T-cell (primary cell): ENCODE results near the gene ANO9. TPM values are rescaled to one million over a fixed set of nuclear protein-coding genes. Genes with fewer than 3 reads are reported as not detected.
A peak's percentile ranks its signal among the peaks of the same experiment; 100 is the strongest.

Experiments
- ATAC-seq, 4 experiments: fragments of 200-7000 bp in 3 of 4; fragments of 150-1000 bp in 1 of 4; cut with Tn5 transposase; replicated peaks in 1 of 4; 1 replicate in 3 of 4; 2 replicates in 1 of 4; pipeline ENCODE4 v1.10.0; 2021; ENCODE audit warnings: moderate library complexity in 3 of 4, mild to moderate bottlenecking in 2 of 4, moderate number of reproducible peaks in 1 of 4
- CTCF ChIA-PET, 2 donors: fragments of 300-600 bp; sonication (Branson Sonifier 250); formaldehyde crosslinking; loops; one replicate each; lab custom pipeline; 2022; ENCODE audit warnings: antibody characterized with exemption in 2 of 2; lab: Charles Lee
- POLR2A ChIA-PET, 2 donors: fragments of 300-600 bp; sonication (Branson Sonifier 250); formaldehyde crosslinking; loops; one replicate each; lab custom pipeline; 2022; ENCODE audit warnings: antibody characterized with exemption in 2 of 2; lab: Charles Lee
- DNase-seq, 35 experiments: peaks; one replicate each; pipeline versions ENCODE4 v3.0.0 to v3.0.0-alpha.2; 2013 to 2023
- H3K27ac ChIP-seq: one replicate; pipeline ENCODE4 v1.5.1; 2013; ENCODE audit warnings: low read length
- H3K27me3 ChIP-seq, 2 experiments: replicated peaks in 1 of 2; 1 replicate in 1 of 2; 2 replicates in 1 of 2; pipeline versions ENCODE4 v1.6.1 to v1.7.0; 2013; ENCODE audit warnings: low read length in 1 of 2, mixed read lengths in 1 of 2; ENCODE audit not compliant: control insufficient read depth in 2 of 2, insufficient read depth in 2 of 2; ENCODE audit errors: extremely low read depth in 1 of 2
- H3K36me3 ChIP-seq, 2 donors: 1 replicate in 1 of 2; 2 replicates in 1 of 2; pipeline versions ENCODE4 v1.6.1 to v1.7.0; 2013; ENCODE audit warnings: low read length in 1 of 2; ENCODE audit not compliant: control insufficient read depth in 2 of 2, insufficient read depth in 1 of 2; ENCODE audit errors: extremely low read depth in 1 of 2
- H3K4me1 ChIP-seq, 2 experiments: 1 replicate in 1 of 2; 2 replicates in 1 of 2; pipeline versions ENCODE4 v1.6.1 to v1.7.0; 2013; ENCODE audit warnings: low read length in 2 of 2, mixed read lengths in 1 of 2; ENCODE audit not compliant: insufficient read depth in 2 of 2, control insufficient read depth in 1 of 2; ENCODE audit errors: extremely low read depth in 1 of 2
- H3K4me3 ChIP-seq, 2 donors: 1 replicate in 1 of 2; 2 replicates in 1 of 2; pipeline versions ENCODE4 v1.5.1 to v1.7.0; 2013; ENCODE audit warnings: mild to moderate bottlenecking in 2 of 2, low read length in 1 of 2, moderate library complexity in 1 of 2; ENCODE audit not compliant: control insufficient read depth in 1 of 2; ENCODE audit errors: extremely low read depth in 1 of 2
- H3K9me3 ChIP-seq: 2 replicates; pipeline ENCODE4 v1.7.0; 2013
- H3K27ac Mint-ChIP-seq, 2 donors: one replicate each; pipeline ENCODE4 v1.8.0; 2020 to 2021; ENCODE audit warnings: mild to moderate bottlenecking in 2 of 2, mixed read lengths in 2 of 2
- H3K27me3 Mint-ChIP-seq, 2 donors: one replicate each; pipeline ENCODE4 v1.8.0; 2021 to 2022; ENCODE audit warnings: mixed read lengths in 2 of 2
- H3K36me3 Mint-ChIP-seq: one replicate; pipeline ENCODE4 v1.8.0; 2021; ENCODE audit warnings: mixed read lengths
- H3K4me1 Mint-ChIP-seq, 3 donors: one replicate each; pipeline ENCODE4 v1.8.0; 2020 to 2022; ENCODE audit warnings: mixed read lengths in 3 of 3, mild to moderate bottlenecking in 1 of 3
- H3K4me3 Mint-ChIP-seq, 3 donors: one replicate each; pipeline ENCODE4 v1.8.0; 2020 to 2022; ENCODE audit warnings: mild to moderate bottlenecking in 3 of 3, mixed read lengths in 3 of 3, moderate library complexity in 3 of 3
- H3K9me3 Mint-ChIP-seq, 3 donors: one replicate each; pipeline ENCODE4 v1.8.0; 2020 to 2022; ENCODE audit warnings: mixed read lengths in 3 of 3
- WGBS: methylation state at CpG from one replicate; pipeline ENCODE4 v1.1.5; 2013; ENCODE audit warnings: missing lambda C conversion rate; ENCODE audit not compliant: insufficient coverage; 5-methylcytosine and 5-hydroxymethylcytosine counted together
- total RNA-seq, 35 experiments: library from RNA in 6 of 35; stranded (reverse) in 6 of 35; fragments of 120-200 nt in 1 of 35; gene quantifications; one replicate each; pipeline versions ENCODE4 v1.2.1 to v1.2.4 and lab custom pipeline; 2013 to 2026

The ANO9 gene
- total RNA-seq, 5 donors from 2014 or later (not counting 1 experiment from before 2014, with no cell fraction given) = 103 to 128 (median 120) TPM

GRCh38 chr11:449889-450808 lies 8.3 kb upstream of the ANO9 start, which contains the start of gene PTDSS2:
PTDSS2 (plus strand) TSS chr11:450279; CDS start chr11:450456, 177 bp downstream.
- ChIA-PET CTCF (interaction anchor here (0.6 to 4.1 kb wide), 8 partner anchors 36 to 199 kb away, joined by 3 to 38 read pairs (median 5); partner anchors contain the start of gene SIGIRR (in 1 of the 2)), POLR2A (interaction anchor here in 1 of 2 donors (2.8 kb wide), 1 partner anchor 43 kb away, joined by 11 read pairs; no protein-coding TSS in a partner anchor)
- H3K27me3 ChIP-seq = no peaks in the 10 kb centered on the region
- peak within 1 kb of the TSS; percentile 84 to 92 (median 92) for H3K4me3 Mint-ChIP-seq
- H3K4me1 Mint-ChIP-seq = peaks cover 19 to 26% (median 21%) of the 10 kb centered on the region in 3 donors
- H3K27ac Mint-ChIP-seq = peak within 1 kb of the TSS; percentile 88 to 92
- no peaks in the 10 kb centered on the region for H3K27me3 Mint-ChIP-seq
- H3K4me1 ChIP-seq = peaks cover 12 to 39% of the 10 kb centered on the region in 2 experiments
- H3K9me3 Mint-ChIP-seq = no peaks in the 10 kb centered on the region
- H3K4me3 ChIP-seq = peak within 1 kb of the TSS; percentile 58 to 78
- peak; percentile 80 to 83 (median 82) for ATAC-seq
- peak within 1 kb of the TSS; percentile 82 for H3K27ac ChIP-seq
- peak; percentile 86 to 96 (median 92) for DNase-seq
- peaks cover 7 to 15% of the 10 kb centered on the region in 2 donors for H3K36me3 ChIP-seq
- WGBS = under 1% methylated on average over 93 of the region's 108 CpGs
- peaks cover 8% of the 10 kb centered on the region for H3K36me3 Mint-ChIP-seq
- no peaks in the 10 kb centered on the region for H3K9me3 ChIP-seq

- 2% methylated on average over 47 of the region's 55 CpGs for WGBS
- ChIA-PET CTCF (interaction anchor here (0.6 to 4.1 kb wide), 7 partner anchors 34 to 241 kb away, joined by 3 to 38 read pairs (median 5); partner anchors contain the start of genes BET1L (in 1 of the 2), RIC8A (in 1 of the 2) and SIGIRR (in 1 of the 2)), POLR2A (interaction anchor here (0.6 to 2.8 kb wide), 2 partner anchors 41 to 134 kb away, joined by 3 to 11 read pairs; partner anchors contain the start of gene IFITM1 (in 1 of the 2))
- Mint-ChIP-seq H3K27me3 (no peaks in the 10 kb centered on the region), H3K9me3 (no peaks in the 10 kb centered on the region), H3K4me3 (peak overlapping the region; percentile 84 to 87 (median 86)), H3K4me1 (peaks cover 9 to 19% (median 19%) of the 10 kb centered on the region in 3 donors), H3K27ac (peak overlapping the region; percentile 92 to 95), H3K36me3 (peaks cover 4% of the 10 kb centered on the region)
- H3K4me1 ChIP-seq = peaks cover 12 to 38% of the 10 kb centered on the region in 2 experiments
- peaks cover 3% of the 10 kb centered on the region in 2 donors for H3K36me3 ChIP-seq
- no peaks in the 10 kb centered on the region for H3K9me3 ChIP-seq
- DNase-seq (peak; percentile 81 to 98 (median 93)), ATAC-seq (peak; percentile 65 to 72 (median 65))
- peak overlapping the region; percentile 91 for H3K27ac ChIP-seq
- peaks cover 0 to 5% of the 10 kb centered on the region in 2 experiments for H3K27me3 ChIP-seq
- peak overlapping the region; percentile 66 to 83 for H3K4me3 ChIP-seq
Observed at GRCh38 chr11:447923-448731, 6.3 kb upstream of the ANO9 start.

- Mint-ChIP-seq H3K9me3 (no peaks in the 10 kb centered on the region), H3K4me1 (peaks cover 9 to 21% (median 19%) of the 10 kb centered on the region in 3 donors), H3K27me3 (no peaks in the 10 kb centered on the region), H3K36me3 (no peaks in the 10 kb centered on the region), H3K4me3 (no peak overlapping the region), H3K27ac (no peak overlapping the region)
- DNase-seq = no peak
- Histone ChIP-seq H3K4me1 (peaks cover 12 to 45% of the 10 kb centered on the region in 2 experiments), H3K9me3 (no peaks in the 10 kb centered on the region), H3K27ac (no peak overlapping the region), H3K27me3 (peaks cover 0 to 11% of the 10 kb centered on the region in 2 experiments), H3K4me3 (no peak overlapping the region), H3K36me3 (no peaks in the 10 kb centered on the region)
- POLR2A ChIA-PET = no interaction called here
- 88% methylated on average over 4 of the region's 7 CpGs for WGBS
- ATAC-seq = no peak
- CTCF ChIA-PET = interaction anchor here in 1 of 2 donors (0.7 kb wide), 1 partner anchor 208 kb away, joined by 7 read pairs; no protein-coding TSS in a partner anchor
Observed at GRCh38 chr11:446891-447290, 5.1 kb upstream of the ANO9 start.

GRCh38 chr11:445765-446588 lies 4.2 kb upstream of the ANO9 start:
- Histone ChIP-seq H3K27me3 (peaks cover 0 to 13% of the 10 kb centered on the region in 2 experiments), H3K4me3 (no peak overlapping the region), H3K36me3 (no peaks in the 10 kb centered on the region), H3K27ac (no peak overlapping the region), H3K9me3 (no peaks in the 10 kb centered on the region), H3K4me1 (peaks cover 11 to 45% of the 10 kb centered on the region in 2 experiments)
- H3K27ac Mint-ChIP-seq = no peak overlapping the region
- no peaks in the 10 kb centered on the region for H3K27me3 Mint-ChIP-seq
- ATAC-seq (no peak), DNase-seq (no peak)
- no peaks in the 10 kb centered on the region for H3K36me3 Mint-ChIP-seq
- POLR2A ChIA-PET = interaction anchor here in 1 of 2 donors (0.6 kb wide), 1 partner anchor 137 kb away, joined by 3 read pairs; no protein-coding TSS in a partner anchor
- H3K9me3 Mint-ChIP-seq = no peaks in the 10 kb centered on the region
- H3K4me1 Mint-ChIP-seq = peaks cover 2 to 17% (median 13%) of the 10 kb centered on the region in 3 donors
- H3K4me3 Mint-ChIP-seq = no peak overlapping the region
- CTCF ChIA-PET = interaction anchor here in 1 of 2 donors (0.7 kb wide), 1 partner anchor 42 kb away, joined by 3 read pairs; no protein-coding TSS in a partner anchor
- 84% methylated on average over 18 of the region's 20 CpGs for WGBS

GRCh38 chr11:444396-445144 lies 2.8 kb upstream of the ANO9 start:
- no peaks in the 10 kb centered on the region for H3K27me3 Mint-ChIP-seq
- Histone ChIP-seq H3K27me3 (peaks cover 0 to 15% of the 10 kb centered on the region in 2 experiments), H3K9me3 (no peaks in the 10 kb centered on the region), H3K36me3 (peaks cover 0 to 4% of the 10 kb centered on the region in 2 donors), H3K4me1 (peaks cover 10 to 50% of the 10 kb centered on the region in 2 experiments), H3K27ac (no peak overlapping the region), H3K4me3 (no peak overlapping the region)
- no peak for DNase-seq
- H3K9me3 Mint-ChIP-seq = no peaks in the 10 kb centered on the region
- no peak overlapping the region for H3K27ac Mint-ChIP-seq
- ChIA-PET POLR2A (interaction anchor here in 1 of 2 donors (0.6 kb wide), 1 partner anchor 235 kb away, joined by 3 read pairs; no protein-coding TSS in a partner anchor), CTCF (no interaction called here)
- H3K36me3 Mint-ChIP-seq = no peaks in the 10 kb centered on the region
- ATAC-seq = no peak
- WGBS = 78% methylated on average over 5 of the region's 12 CpGs
- H3K4me1 Mint-ChIP-seq = peaks cover 6 to 24% (median 19%) of the 10 kb centered on the region in 3 donors
- H3K4me3 Mint-ChIP-seq = no peak overlapping the region
